GM12872 (cell line): ENCODE results near the gene TM4SF18.

Experiments
- CTCF ChIP-seq: IDR thresholded peaks from 3 replicates; pipeline ENCODE4 v1.5.1; 2011; ENCODE audit warnings: low read depth, mild to moderate bottlenecking, low read length, moderate library complexity; ENCODE audit not compliant: insufficient read depth

Gene TM4SF18

GRCh38 chr3:149276619-149277018 lies 56.8 kb downstream of the TM4SF18 start:
- TF ChIP-seq CTCF: no peak

- no peak for TF ChIP-seq CTCF
Observed at GRCh38 chr3:149274220-149274619, 59.2 kb downstream of the TM4SF18 start.

- peak; percentile 88 for TF ChIP-seq CTCF
Observed at GRCh38 chr3:149273096-149273751, 60.2 kb downstream of the TM4SF18 start.

GRCh38 chr3:149271669-149272068 lies 61.8 kb downstream of the TM4SF18 start:
- no peak for TF ChIP-seq CTCF

GRCh38 chr3:149270180-149270579 lies 63.3 kb downstream of the TM4SF18 start:
- no peak for TF ChIP-seq CTCF

GRCh38 chr3:149269687-149270086 lies 63.7 kb downstream of the TM4SF18 start:
- TF ChIP-seq CTCF: no peak
